AG04449 (cell line): ENCODE results near the gene MAD1L1.

Experiments used
- CTCF ChIA-PET: fragments of 350-600 bp; formaldehyde crosslinking; extraction: SDS; loops from one replicate; lab custom pipeline; 2021; ENCODE audit warnings: antibody characterized with exemption; lab: Yijun Ruan, JAX
- POLR2A ChIA-PET: fragments of 400-600, 350-600 bp; formaldehyde crosslinking; extraction: SDS; loops from one replicate; lab custom pipeline; 2020; ENCODE audit warnings: antibody characterized with exemption, inconsistent platforms; lab: Yijun Ruan, JAX
- DNase-seq: peaks from one replicate; pipeline ENCODE4 v3.0.0-alpha.2; 2010; ENCODE audit warnings: low read depth, low spot score
- H3K4me3 ChIP-seq: 2 replicates; pipeline ENCODE4 v1.5.1; 2011; ENCODE audit warnings: low read depth, mild to moderate bottlenecking, control low read depth, low read length
- CTCF ChIP-seq: IDR thresholded peaks from one replicate; pipeline ENCODE4 v1.5.1; 2011; ENCODE audit warnings: mild to moderate bottlenecking, moderate library complexity, low read length, control low read depth, inconsistent platforms; ENCODE audit not compliant: insufficient read depth; ENCODE audit errors: missing control alignments

MAD1L1 gene

GRCh38 chr7:1872191-1873069 lies 360.3 kb downstream of the MAD1L1 start:
- no peak for TF ChIP-seq CTCF
- ChIA-PET POLR2A (no interaction called here), CTCF (no interaction called here)
- no peak overlapping the region for H3K4me3 ChIP-seq
- DNase-seq = no peak

- CTCF ChIA-PET = interaction anchor here (0.7 kb wide), 1 partner anchor 199 kb away, joined by 3 read pairs; no protein-coding TSS in a partner anchor
- no peak overlapping the region for H3K4me3 ChIP-seq
- TF ChIP-seq CTCF = no peak
- no peak for DNase-seq
- POLR2A ChIA-PET = no interaction called here
Measured at GRCh38 chr7:1869452-1870130, 363.2 kb downstream of the MAD1L1 start.

GRCh38 chr7:1868516-1869165 lies 364.1 kb downstream of the MAD1L1 start:
- H3K4me3 ChIP-seq = no peak overlapping the region
- TF ChIP-seq CTCF = no peak
- ChIA-PET POLR2A (no interaction called here), CTCF (interaction anchor here (0.7 kb wide), 1 partner anchor 200 kb away, joined by 3 read pairs; no protein-coding TSS in a partner anchor)
- DNase-seq = no peak

GRCh38 chr7:1867370-1868260 lies 365.1 kb downstream of the MAD1L1 start:
- H3K4me3 ChIP-seq = no peak overlapping the region
- POLR2A ChIA-PET = no interaction called here
- TF ChIP-seq CTCF = no peak
- no peak for DNase-seq
- CTCF ChIA-PET = no interaction called here

- no peak for TF ChIP-seq CTCF
- CTCF ChIA-PET = no interaction called here
- H3K4me3 ChIP-seq = no peak overlapping the region
- no peak for DNase-seq
- POLR2A ChIA-PET = no interaction called here
Measured at GRCh38 chr7:1866601-1867000, 366.1 kb downstream of the MAD1L1 start.
